Measurements from ENCODE around the gene PLEKHA4.
"Not testable (repeated sequence)": the region's sequence is repeated elsewhere in the genome, so short reads cannot be mapped to it uniquely, and the experiment has no call there.

PLEKHA4 gene

GRCh38 chr19:48899386-48899749 is 31.0 kb upstream of the PLEKHA4 start:
- peak overlapping the region; percentile 95 for H3K27ac Mint-ChIP-seq
- H3K36me3 Mint-ChIP-seq, H3K27me3 Mint-ChIP-seq, H3K9me3 Mint-ChIP-seq: not testable (repeated sequence)
- H3K4me1 Mint-ChIP-seq: peaks cover 31% of the 10 kb centered on the region
- H3K4me3 Mint-ChIP-seq: peak overlapping the region; percentile 99

- Mint-ChIP-seq H3K36me3 (peaks cover 4% of the 10 kb centered on the region), H3K27me3 (peaks cover 1% of the 10 kb centered on the region), H3K9me3 (no peaks in the 10 kb centered on the region), H3K4me1 (peaks cover 26% of the 10 kb centered on the region), H3K4me3 (no peak overlapping the region), H3K27ac (no peak overlapping the region)
Measured at GRCh38 chr19:48897181-48897580, 28.8 kb upstream of the PLEKHA4 start.

- Mint-ChIP-seq H3K27me3 (peaks cover 3% of the 10 kb centered on the region), H3K36me3 (peaks cover 2% of the 10 kb centered on the region), H3K9me3 (no peaks in the 10 kb centered on the region), H3K4me3 (peak overlapping the region; percentile 64), H3K4me1 (peaks cover 19% of the 10 kb centered on the region), H3K27ac (no peak overlapping the region)
Measured at GRCh38 chr19:48896191-48896720, 27.8 kb upstream of the PLEKHA4 start.

GRCh38 chr19:48895226-48895625 is 26.8 kb upstream of the PLEKHA4 start:
- peaks cover 3% of the 10 kb centered on the region for H3K27me3 Mint-ChIP-seq
- H3K36me3 Mint-ChIP-seq: no peaks in the 10 kb centered on the region
- peak overlapping the region; percentile 15 for H3K27ac Mint-ChIP-seq
- H3K9me3 Mint-ChIP-seq: no peaks in the 10 kb centered on the region
- H3K4me3 Mint-ChIP-seq: peak overlapping the region; percentile 64
- peaks cover 13% of the 10 kb centered on the region for H3K4me1 Mint-ChIP-seq

- no peaks in the 10 kb centered on the region for H3K36me3 Mint-ChIP-seq
- H3K4me3 Mint-ChIP-seq: no peak overlapping the region
- peaks cover 3% of the 10 kb centered on the region for H3K27me3 Mint-ChIP-seq
- no peaks in the 10 kb centered on the region for H3K9me3 Mint-ChIP-seq
- peaks cover 3% of the 10 kb centered on the region for H3K4me1 Mint-ChIP-seq
- no peak overlapping the region for H3K27ac Mint-ChIP-seq
Measured at GRCh38 chr19:48890551-48890950, 22.1 kb upstream of the PLEKHA4 start.

- H3K9me3 Mint-ChIP-seq, H3K4me1 Mint-ChIP-seq, H3K27ac Mint-ChIP-seq, H3K27me3 Mint-ChIP-seq, H3K4me3 Mint-ChIP-seq, H3K36me3 Mint-ChIP-seq: not testable (repeated sequence)
Measured at GRCh38 chr19:48889496-48889895, 21.1 kb upstream of the PLEKHA4 start.

- H3K4me3 Mint-ChIP-seq: no peak overlapping the region
- peaks cover 3% of the 10 kb centered on the region for H3K27me3 Mint-ChIP-seq
- H3K27ac Mint-ChIP-seq: no peak overlapping the region
- no peaks in the 10 kb centered on the region for H3K36me3 Mint-ChIP-seq
- H3K4me1 Mint-ChIP-seq: no peaks in the 10 kb centered on the region
- no peaks in the 10 kb centered on the region for H3K9me3 Mint-ChIP-seq
Measured at GRCh38 chr19:48887861-48888612, 19.6 kb upstream of the PLEKHA4 start.

GRCh38 chr19:48883726-48884125 is 15.3 kb upstream of the PLEKHA4 start:
- Mint-ChIP-seq H3K27me3 (no peaks in the 10 kb centered on the region), H3K9me3 (no peaks in the 10 kb centered on the region), H3K36me3 (no peaks in the 10 kb centered on the region), H3K4me3 (no peak overlapping the region), H3K27ac (no peak overlapping the region), H3K4me1 (no peaks in the 10 kb centered on the region)

GRCh38 chr19:48881741-48882657 is 13.6 kb upstream of the PLEKHA4 start:
- H3K27me3 Mint-ChIP-seq: no peaks in the 10 kb centered on the region
- no peak overlapping the region for H3K4me3 Mint-ChIP-seq
- no peak overlapping the region for H3K27ac Mint-ChIP-seq
- peaks cover 6% of the 10 kb centered on the region for H3K36me3 Mint-ChIP-seq
- H3K4me1 Mint-ChIP-seq: peaks cover 4% of the 10 kb centered on the region
- no peaks in the 10 kb centered on the region for H3K9me3 Mint-ChIP-seq

GRCh38 chr19:48879696-48880095 is 11.3 kb upstream of the PLEKHA4 start:
- H3K27me3 Mint-ChIP-seq, H3K4me3 Mint-ChIP-seq, H3K9me3 Mint-ChIP-seq, H3K27ac Mint-ChIP-seq: not testable (repeated sequence)
- peaks cover 12% of the 10 kb centered on the region for H3K4me1 Mint-ChIP-seq
- H3K36me3 Mint-ChIP-seq: peaks cover 19% of the 10 kb centered on the region

- Mint-ChIP-seq H3K4me3 (no peak overlapping the region), H3K4me1 (peaks cover 13% of the 10 kb centered on the region)
Measured at GRCh38 chr19:48879025-48879637, 10.7 kb upstream of the PLEKHA4 start.

GRCh38 chr19:48878196-48879024 is 10.0 kb upstream of the PLEKHA4 start:
- Mint-ChIP-seq H3K27me3 (no peaks in the 10 kb centered on the region), H3K4me1 (peaks cover 20% of the 10 kb centered on the region), H3K9me3 (no peaks in the 10 kb centered on the region), H3K4me3 (peak overlapping the region; percentile 26), H3K27ac (peak overlapping the region; percentile 41), H3K36me3 (peaks cover 32% of the 10 kb centered on the region)

More at GRCh38 chr19:48879025-48879637, 10.7 kb upstream of the PLEKHA4 start:
- no peak overlapping the region for H3K27ac Mint-ChIP-seq
- no peaks in the 10 kb centered on the region for H3K27me3 Mint-ChIP-seq
- no peaks in the 10 kb centered on the region for H3K9me3 Mint-ChIP-seq
- H3K36me3 Mint-ChIP-seq: peaks cover 24% of the 10 kb centered on the region

GRCh38 chr19:48877855-48878195 is 9.4 kb upstream of the PLEKHA4 start:
- Mint-ChIP-seq H3K4me1 (peaks cover 22% of the 10 kb centered on the region), H3K27me3 (no peaks in the 10 kb centered on the region), H3K27ac (peak overlapping the region; percentile 35), H3K9me3 (no peaks in the 10 kb centered on the region), H3K36me3 (peaks cover 37% of the 10 kb centered on the region), H3K4me3 (no peak overlapping the region)

GRCh38 chr19:48876043-48876981 is 7.9 kb upstream of the PLEKHA4 start:
- peaks cover 38% of the 10 kb centered on the region for H3K36me3 Mint-ChIP-seq
- H3K4me3 Mint-ChIP-seq: peak overlapping the region; percentile 99
- H3K4me1 Mint-ChIP-seq: peaks cover 25% of the 10 kb centered on the region

More at GRCh38 chr19:48876043-48876981, 7.9 kb upstream of the PLEKHA4 start:
- not testable (repeated sequence) for H3K9me3 Mint-ChIP-seq, H3K27me3 Mint-ChIP-seq
- peak overlapping the region; percentile 99 for H3K27ac Mint-ChIP-seq

All from activated naive CD4-positive, alpha-beta T cell treated with anti-CD3 and anti-CD28 coated beads, Interleukin-2, amount 50 U/mL, for 24 hours (primary cell).